B cell (primary cell): ENCODE results near the gene IGFLR1. TPM values are rescaled to one million over a fixed set of nuclear protein-coding genes. Genes with fewer than 3 reads are reported as not detected.

Experiments used
- ATAC-seq: fragments of 200-7000 bp; cut with Tn5 transposase; one replicate; pipeline ENCODE4 v1.10.0; 2021; ENCODE audit warnings: low read depth, mild to moderate bottlenecking, moderate number of reproducible peaks, moderate library complexity
- CTCF ChIA-PET: fragments of 350-600 bp; sonication (Branson Sonifier 250); formaldehyde crosslinking; loops from one replicate; lab custom pipeline; 2021; ENCODE audit warnings: antibody characterized with exemption, inconsistent platforms; lab: Charles Lee
- POLR2A ChIA-PET: fragments of 350-600 bp; sonication (Branson Sonifier 250); formaldehyde crosslinking; loops from one replicate; lab custom pipeline; 2021; ENCODE audit warnings: antibody characterized with exemption; lab: Charles Lee
- DNase-seq: peaks from one replicate; pipeline ENCODE4 v3.0.0; 2013
- H2AFZ ChIP-seq: 2 replicates; pipeline ENCODE4 v1.6.1; 2012; ENCODE audit warnings: mild to moderate bottlenecking, low read depth, low read length; ENCODE audit not compliant: insufficient read depth, poor library complexity, severe bottlenecking
- H3K27ac ChIP-seq, 2 donors: 1 replicate in 1 of 2; 2 replicates in 1 of 2; pipeline ENCODE4 v1.5.1; 2012 to 2013; ENCODE audit warnings: low read length in 2 of 2, mild to moderate bottlenecking in 2 of 2, moderate library complexity in 1 of 2
- H3K27me3 ChIP-seq, 4 experiments: fragments of 200-600 bp in 1 of 4; sonication (generic) in 1 of 4; replicated peaks in 1 of 4; 1 replicate in 2 of 4; 2 replicates in 2 of 4; pipeline versions ENCODE4 v1.6.1 to v1.7.0; 2013 to 2016; ENCODE audit warnings: low read length in 3 of 4, mild to moderate bottlenecking in 2 of 4, mixed read lengths in 1 of 4, moderate library complexity in 1 of 4; ENCODE audit not compliant: insufficient read depth in 4 of 4, control insufficient read depth in 3 of 4; ENCODE audit errors: control extremely low read depth in 1 of 4
- H3K36me3 ChIP-seq, 2 experiments: replicated peaks in 1 of 2; 1 replicate in 1 of 2; 2 replicates in 1 of 2; pipeline versions ENCODE4 v1.6.1 to v1.7.1; 2013; ENCODE audit warnings: low read length in 1 of 2; ENCODE audit not compliant: insufficient read depth in 2 of 2, control insufficient read depth in 1 of 2; ENCODE audit errors: control extremely low read depth in 1 of 2, extremely low read depth in 1 of 2
- H3K4me1 ChIP-seq, 2 donors: fragments of 200-600 bp in 1 of 2; sonication (generic) in 1 of 2; 1 replicate in 1 of 2; 2 replicates in 1 of 2; pipeline versions ENCODE4 v1.5.1 to v1.6.1; 2013 to 2017; ENCODE audit warnings: low read length in 2 of 2; ENCODE audit not compliant: control insufficient read depth in 2 of 2, insufficient read depth in 2 of 2
- H3K4me2 ChIP-seq: replicated peaks from 2 replicates; pipeline ENCODE3; 2012; ENCODE audit warnings: mild to moderate bottlenecking, low read depth, low read length; ENCODE audit not compliant: poor library complexity, severe bottlenecking
- H3K4me3 ChIP-seq, 5 experiments: fragments of 200-600 bp in 1 of 5; sonication (generic) in 1 of 5; 1 replicate in 3 of 5; 2 replicates in 2 of 5; pipeline versions ENCODE4 v1.5.1 to v1.7.0; 2011 to 2016; ENCODE audit warnings: low read length in 4 of 5, mild to moderate bottlenecking in 4 of 5, low read depth in 2 of 5, control low read depth in 1 of 5, moderate library complexity in 1 of 5; ENCODE audit not compliant: insufficient read depth in 1 of 5; ENCODE audit errors: control extremely low read depth in 1 of 5, extremely low read depth in 1 of 5
- H3K79me2 ChIP-seq: fragments of 200-600 bp; sonication (generic); one replicate; pipeline ENCODE4 v1.6.0; 2016; ENCODE audit warnings: low read length; ENCODE audit not compliant: control insufficient read depth, insufficient read depth
- H3K9ac ChIP-seq: fragments of 200-600 bp; sonication (generic); 2 replicates; pipeline ENCODE4 v1.6.1; 2017; ENCODE audit warnings: mild to moderate bottlenecking, low read length, moderate library complexity
- H3K9me3 ChIP-seq, 3 donors: one replicate each; pipeline versions ENCODE4 v1.6.1 to v1.7.1; 2013; ENCODE audit warnings: low read length in 2 of 3; ENCODE audit not compliant: control insufficient read depth in 2 of 3, insufficient read depth in 1 of 3; ENCODE audit errors: control extremely low read depth in 1 of 3
- H4K20me1 ChIP-seq: 2 replicates; pipeline ENCODE4 v1.6.0; 2012; ENCODE audit warnings: mild to moderate bottlenecking, low read length; ENCODE audit not compliant: insufficient read depth, control insufficient read depth, poor library complexity, severe bottlenecking
- H3K27ac Mint-ChIP-seq: one replicate; pipeline ENCODE4 v1.8.0; 2021; ENCODE audit warnings: mixed read lengths
- H3K27me3 Mint-ChIP-seq: one replicate; pipeline ENCODE4 v1.8.0; 2021; ENCODE audit warnings: mixed read lengths
- H3K4me1 Mint-ChIP-seq: one replicate; pipeline ENCODE4 v1.8.0; 2021; ENCODE audit warnings: mixed read lengths
- H3K4me3 Mint-ChIP-seq: one replicate; pipeline ENCODE4 v1.8.0; 2021; ENCODE audit warnings: mixed read lengths
- H3K9me3 Mint-ChIP-seq: one replicate; pipeline ENCODE4 v1.8.0; 2022; ENCODE audit warnings: mixed read lengths; ENCODE audit not compliant: insufficient read depth
- CTCF ChIP-seq: fragments of 200-600 bp; IDR thresholded peaks from one replicate; pipeline ENCODE4 v1.8.0; 2022; ENCODE audit warnings: antibody characterized with exemption, mild to moderate bottlenecking
- EZH2 ChIP-seq: IDR thresholded peaks from 2 replicates; pipeline ENCODE4 v1.6.1; 2012; ENCODE audit warnings: borderline replicate concordance, low read depth, mild to moderate bottlenecking, moderate library complexity, low read length; ENCODE audit not compliant: insufficient read depth, poor library complexity, severe bottlenecking
- WGBS: methylation state at CpG from one replicate; pipeline ENCODE4 v1.1.5; 2013; ENCODE audit warnings: missing lambda C conversion rate; ENCODE audit not compliant: insufficient coverage; 5-methylcytosine and 5-hydroxymethylcytosine counted together
- intact Hi-C: fragments of 100-400 bp; cut with micrococcal nuclease; formaldehyde crosslinking; loops from one replicate; pipeline ENCODE4 v1.10.0; 2022
- polyA plus RNA-seq: library from polyadenylated mRNA; depleted of rRNA; stranded (reverse); fragments of >200 nt; gene quantifications from 2 replicates; pipeline ENCODE4 v1.2.3, GENCODE V29; 2012
- total RNA-seq, 2 donors: library from RNA; stranded (reverse); fragments of 120-200 nt in 1 of 2; gene quantifications; 1 replicate in 1 of 2; 2 replicates in 1 of 2; pipeline versions ENCODE4 v1.2.3 to v1.2.4, GENCODE V29; 2013 to 2022

Gene IGFLR1
- total and polyA plus RNA-seq, 2 donors (not counting 1 experiment from before 2014, with no cell fraction given), result 130 to 245 TPM

DNA sequence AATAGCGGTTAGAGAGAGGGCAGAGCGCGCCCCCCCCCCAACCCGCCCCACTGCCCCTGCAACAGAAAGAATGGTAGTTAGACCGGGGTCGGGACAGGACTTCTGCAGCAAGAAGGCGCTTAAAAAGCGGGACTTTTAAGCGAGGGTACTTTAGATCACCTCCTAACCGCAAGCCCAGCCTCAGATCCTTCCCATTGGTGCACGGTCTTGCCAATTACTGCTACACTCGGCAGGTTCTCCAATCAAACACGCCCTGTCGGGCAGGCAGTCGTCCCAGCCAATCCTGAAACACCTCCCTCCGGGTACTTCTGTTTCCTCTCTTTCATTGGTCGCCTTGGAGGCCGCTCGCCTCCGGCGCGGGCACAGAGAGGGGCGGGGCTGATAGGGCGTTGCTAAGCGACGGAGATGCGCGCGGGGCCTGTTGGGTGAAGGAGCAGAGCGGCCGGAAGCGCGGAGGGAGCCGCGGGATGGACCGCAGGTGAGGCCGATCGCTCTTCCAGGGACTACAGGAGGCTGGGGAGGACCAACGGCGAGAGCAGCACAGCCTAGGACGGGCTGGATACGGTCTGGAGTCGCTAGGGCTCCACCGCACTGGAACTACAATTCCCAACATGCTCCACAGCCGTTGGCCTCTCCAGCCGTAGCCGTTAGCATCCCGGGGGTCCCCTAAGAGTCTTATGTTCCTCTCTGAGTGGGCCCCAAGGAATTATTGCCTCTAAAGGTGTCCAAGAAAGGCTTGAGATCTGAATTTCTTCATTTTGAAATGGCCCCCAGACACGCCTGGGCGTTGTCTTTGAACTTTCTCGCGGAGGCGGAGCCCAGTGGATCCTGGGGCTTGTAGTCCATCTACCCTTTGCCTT, 15.7 kb upstream of the IGFLR1 start, which contains the start of gene PROSER3:
PROSER3 (plus strand) TSS at position 428 of the 860 bp plus-strand sequence; CDS start at position 468, 40 bp downstream.
- TF ChIP-seq EZH2 (no peak), CTCF (no peak)
- H3K27me3 Mint-ChIP-seq, result peaks cover 17% of the 10 kb centered on the region
- POLR2A ChIA-PET, result interaction anchor here (0.6 to 1.8 kb wide), 3 partner anchors 10 to 95 kb away, joined by 3 to 9 read pairs (median 7); partner anchors contain the start of gene LIN37

More for the DNA sequence above, 15.7 kb upstream of the IGFLR1 start, which contains the start of gene PROSER3:
- H3K4me3 ChIP-seq, result peak within 1 kb of the TSS; percentile 85 to 99 (median 94)
- Mint-ChIP-seq H3K9me3 (no peaks in the 10 kb centered on the region), H3K4me3 (peak within 1 kb of the TSS; percentile 99), H3K27ac (peak within 1 kb of the TSS; percentile 99), H3K4me1 (peaks cover 34% of the 10 kb centered on the region)
- peaks cover 29% of the 10 kb centered on the region for H3K79me2 ChIP-seq
- under 1% methylated on average over 52 of the region's 53 CpGs for WGBS
- H3K9ac ChIP-seq, result peak within 1 kb of the TSS; percentile 96
- H3K9me3 ChIP-seq, result peaks cover 0 to 10% (median 0%) of the 10 kb centered on the region in 3 donors
- peak within 1 kb of the TSS; percentile 91 to 96 for H3K27ac ChIP-seq
- H3K27me3 ChIP-seq, result peaks cover 0 to 26% (median 10%) of the 10 kb centered on the region in 4 experiments
- H4K20me1 ChIP-seq, result no peaks in the 10 kb centered on the region
- DNase-seq (peak; percentile 99), ATAC-seq (peak; percentile 95)
- intact Hi-C loops, result loop anchor here (1.0 to 5.0 kb wide), 7 partner anchors 10 to 357 kb away; partner anchors contain the start of genes ARHGAP33, LIN37 and TBCB
- peaks cover 24 to 35% of the 10 kb centered on the region in 2 donors for H3K4me1 ChIP-seq
- H3K4me2 ChIP-seq, result peak within 1 kb of the TSS; percentile 98
- CTCF ChIA-PET, result no interaction called here
- peaks cover 0 to 27% of the 10 kb centered on the region in 2 experiments for H3K36me3 ChIP-seq
- H2AFZ ChIP-seq, result peak within 1 kb of the TSS; percentile 89
